ENCODE data around the gene SPACA5B. TPM values are rescaled to one million over a fixed set of nuclear protein-coding genes. Genes with fewer than 3 reads are reported as not detected.
"Not testable (repeated sequence)": the region's sequence is repeated elsewhere in the genome, so short reads cannot be mapped to it uniquely, and the experiment has no call there.

SPACA5B gene
- total and polyA plus RNA-seq, 12 donors: not detected

DNA sequence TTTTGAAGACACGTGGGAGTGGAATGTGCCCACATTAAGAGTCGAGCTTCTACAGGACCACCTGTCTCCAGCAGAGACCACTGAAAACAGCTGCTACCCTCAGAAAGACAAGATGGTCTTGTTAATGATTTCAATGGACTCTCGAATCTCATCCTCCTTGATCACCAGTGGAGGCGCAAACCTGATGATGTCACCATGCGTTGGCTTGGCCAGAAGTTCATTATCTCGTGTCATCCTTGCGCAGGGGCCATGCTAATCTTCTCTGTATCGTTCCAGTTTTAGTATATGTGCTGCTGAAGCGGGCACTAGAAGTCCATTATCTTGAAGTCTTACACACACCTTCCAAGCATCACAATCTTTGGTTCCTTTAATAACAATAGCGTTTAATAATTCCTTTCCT, 23.3 kb downstream of the SPACA5B start:
- intact Hi-C loops (cut with DNase I): no loop called here
- Histone ChIP-seq H3K9me3 (no peaks in the 10 kb centered on the region), H3K27ac (no peak overlapping the region), H3K4me3 (no peak overlapping the region), H3K27me3 (peaks cover 0 to 19% (median 0%) of the 10 kb centered on the region in 7 donors), H3K4me1 (no peaks in the 10 kb centered on the region), H3K36me3 (no peaks in the 10 kb centered on the region)
- DNase-seq: no peak
- ATAC-seq: no peak
- TF ChIP-seq CTCF (IDR thresholded peaks at IDR 0.05): no peak
- 83 to 86% methylated on average over 10 of the region's 10 CpGs for WGBS, 2 donors

- H3K9me3 ChIP-seq: no peaks in the 10 kb centered on the region
- ATAC-seq: no peak
- no peak for TF ChIP-seq CTCF (IDR thresholded peaks at IDR 0.05)
- H3K36me3 ChIP-seq: no peaks in the 10 kb centered on the region
- DNase-seq: no peak
- no peaks in the 10 kb centered on the region for H3K4me1 ChIP-seq
- H3K27ac ChIP-seq: no peak overlapping the region
- 80 to 91% methylated on average over 2 of the region's 2 CpGs for WGBS, 2 donors
- H3K4me3 ChIP-seq: no peak overlapping the region
- H3K27me3 ChIP-seq: peaks cover 0 to 14% (median 0%) of the 10 kb centered on the region in 7 donors
- intact Hi-C loops (cut with DNase I): no loop called here
Observed at GRCh38 chrX:48154796-48155195, 24.4 kb downstream of the SPACA5B start.

- Histone ChIP-seq H3K36me3 (no peaks in the 10 kb centered on the region), H3K27ac (no peak overlapping the region), H3K9me3 (no peaks in the 10 kb centered on the region), H3K4me3 (no peak overlapping the region), H3K27me3 (peaks cover 0 to 16% (median 0%) of the 10 kb centered on the region in 7 donors), H3K4me1 (no peaks in the 10 kb centered on the region)
- no peak for ATAC-seq
- WGBS, 2 donors: 89 to 90% methylated on average over 12 of the region's 12 CpGs
- intact Hi-C loops (cut with DNase I): no loop called here
- TF ChIP-seq CTCF (IDR thresholded peaks at IDR 0.05): no peak
- DNase-seq: no peak
Observed at GRCh38 chrX:48156014-48156413, 25.6 kb downstream of the SPACA5B start.

- ATAC-seq (no peak), DNase-seq (no peak)
- H3K9me3 ChIP-seq: no peaks in the 10 kb centered on the region
- no peak overlapping the region for H3K27ac ChIP-seq
- H3K27me3 ChIP-seq: peaks cover 0 to 32% (median 0%) of the 10 kb centered on the region in 7 donors
- H3K36me3 ChIP-seq: no peaks in the 10 kb centered on the region
- no peak overlapping the region for H3K4me3 ChIP-seq
- intact Hi-C loops (cut with DNase I): no loop called here
- H3K4me1 ChIP-seq: no peaks in the 10 kb centered on the region
- 81 to 83% methylated on average over 12 of the region's 12 CpGs for whole genome bisulfite sequencing, 2 donors
- no peak for TF ChIP-seq CTCF (IDR thresholded peaks at IDR 0.05)
Observed at GRCh38 chrX:48165241-48165640, 34.8 kb downstream of the SPACA5B start.

DNA sequence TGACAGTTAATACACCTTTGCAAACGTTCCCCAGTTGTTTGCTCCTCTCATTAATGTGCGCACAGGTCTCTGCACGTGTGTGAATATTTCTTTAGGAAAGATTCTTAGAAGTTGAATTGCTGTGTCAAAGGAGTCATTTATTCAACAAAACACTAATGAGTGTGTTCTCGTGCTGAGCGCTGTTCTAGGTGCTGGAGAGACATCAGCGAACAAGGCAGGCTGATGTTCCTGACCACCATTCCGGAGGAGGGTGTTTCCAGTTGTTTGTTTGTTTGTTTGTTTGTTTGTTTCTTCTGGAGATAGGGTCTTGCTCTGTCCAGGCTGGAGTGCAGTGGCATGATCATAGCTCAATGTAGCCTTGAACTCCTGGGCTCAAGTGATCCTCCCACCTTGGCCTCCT, 35.9 kb downstream of the SPACA5B start:
- H3K4me3 ChIP-seq; intact Hi-C loops (cut with DNase I); H3K9me3 ChIP-seq; ATAC-seq; H3K36me3 ChIP-seq; DNase-seq; H3K27ac ChIP-seq; H3K4me1 ChIP-seq: not testable (repeated sequence)
- WGBS, 2 donors: 63 to 68% methylated on average over 5 of the region's 7 CpGs
- H3K27me3 ChIP-seq: peaks cover 0 to 23% (median 0%) of the 10 kb centered on the region in 7 donors
